GM19438 (cell line): ENCODE measurements around the gene EBP.
"Not testable (repeated sequence)": the region's sequence is repeated elsewhere in the genome, so short reads cannot be mapped to it uniquely, and the experiment has no call there.

Source experiments
- ATAC-seq: cut with Tn5 transposase; IDR thresholded peaks from one replicate; pipeline ENCODE4 v1.9.1; 2021; ENCODE audit warnings: low read depth; ENCODE audit not compliant: unreplicated experiment

EBP gene

DNA sequence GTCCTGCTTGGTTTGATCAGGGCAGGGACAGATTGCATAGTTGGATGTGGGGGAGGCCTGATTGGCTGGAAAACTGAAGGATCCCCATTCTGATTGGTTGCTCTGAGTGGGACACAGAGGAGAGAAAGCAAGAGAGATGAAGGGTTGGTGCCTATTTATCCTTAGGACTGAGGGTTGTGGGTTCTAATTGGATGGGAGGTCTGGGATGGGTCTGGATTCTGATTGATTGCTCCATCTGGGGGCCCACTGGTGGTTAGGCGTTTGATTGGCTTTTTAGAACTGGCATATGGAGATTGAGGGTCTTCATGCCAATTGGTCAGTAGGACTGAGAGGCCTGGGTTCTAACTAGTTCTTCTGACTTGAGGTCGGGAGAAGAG, 644 bp upstream of the EBP start:
- ATAC-seq, result no peak

DNA sequence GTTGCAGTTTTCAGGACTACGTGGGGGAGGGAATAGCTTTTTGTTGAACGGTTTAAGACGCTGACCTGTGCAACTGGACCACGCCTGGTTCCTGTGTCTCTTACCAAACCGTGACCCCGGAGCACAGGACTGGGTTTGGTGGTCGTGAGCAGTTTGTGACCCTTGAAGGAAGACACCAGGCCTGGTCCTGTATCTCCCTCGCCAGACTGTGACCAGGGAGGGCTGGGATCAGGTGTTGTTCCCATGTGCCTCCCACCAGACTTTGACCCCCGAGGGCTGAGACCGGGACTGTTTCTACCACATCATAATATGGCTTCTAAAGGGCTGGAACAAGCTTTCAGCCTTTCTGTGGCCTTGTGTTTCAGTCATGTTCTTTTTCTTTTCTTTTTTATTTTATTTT, 683 bp downstream of the EBP start:
- no peak for ATAC-seq

DNA sequence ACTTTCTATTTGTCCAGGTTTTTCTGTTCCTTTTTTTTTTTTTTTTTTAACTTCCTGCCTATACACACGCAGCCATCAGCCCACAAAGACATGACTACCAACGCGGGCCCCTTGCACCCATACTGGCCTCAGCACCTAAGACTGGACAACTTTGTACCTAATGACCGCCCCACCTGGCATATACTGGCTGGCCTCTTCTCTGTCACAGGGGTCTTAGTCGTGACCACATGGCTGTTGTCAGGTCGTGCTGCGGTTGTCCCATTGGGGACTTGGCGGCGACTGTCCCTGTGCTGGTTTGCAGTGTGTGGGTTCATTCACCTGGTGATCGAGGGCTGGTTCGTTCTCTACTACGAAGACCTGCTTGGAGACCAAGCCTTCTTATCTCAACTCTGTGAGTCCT, 2.1 kb downstream of the EBP start:
- no peak for ATAC-seq

DNA sequence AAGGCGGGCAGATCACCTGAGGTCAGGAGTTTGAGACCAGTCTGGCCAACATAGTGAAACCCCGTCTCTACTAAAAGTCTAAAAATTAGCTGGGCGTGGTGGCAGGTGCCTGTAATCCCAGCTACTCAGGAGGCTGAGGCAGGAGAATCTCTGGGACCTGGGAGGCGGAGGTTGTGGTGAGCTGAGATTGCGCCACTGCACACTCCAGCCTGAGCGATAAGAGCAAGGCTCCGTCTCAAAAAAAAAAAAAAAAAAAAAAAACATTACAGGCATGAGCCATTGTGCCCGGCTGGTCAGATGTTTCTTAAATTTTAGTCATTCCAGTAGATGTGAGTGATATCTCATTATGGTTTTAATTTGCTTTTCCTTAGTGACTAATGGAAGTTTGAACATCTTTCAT, 4.2 kb downstream of the EBP start:
- not testable (repeated sequence) for ATAC-seq

DNA sequence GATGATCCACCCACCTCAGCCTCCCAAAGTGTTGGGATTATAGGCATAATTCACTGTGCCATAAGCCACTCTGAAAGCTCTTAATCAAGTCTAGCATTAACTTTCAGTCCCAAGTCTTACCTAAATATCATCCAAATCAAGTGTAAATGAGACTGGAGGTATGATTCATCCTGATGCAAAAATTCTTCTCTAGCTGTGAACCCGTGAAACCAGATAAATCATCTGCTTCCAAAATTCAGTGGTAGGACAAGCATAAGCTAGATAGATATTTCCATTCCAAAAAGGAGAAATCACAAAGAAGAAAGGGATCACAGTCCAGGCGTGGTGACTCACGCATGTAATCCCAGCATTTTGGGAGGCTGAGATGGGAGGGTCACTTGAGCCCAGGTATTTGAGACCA, 9.1 kb downstream of the EBP start:
- no peak for ATAC-seq

DNA sequence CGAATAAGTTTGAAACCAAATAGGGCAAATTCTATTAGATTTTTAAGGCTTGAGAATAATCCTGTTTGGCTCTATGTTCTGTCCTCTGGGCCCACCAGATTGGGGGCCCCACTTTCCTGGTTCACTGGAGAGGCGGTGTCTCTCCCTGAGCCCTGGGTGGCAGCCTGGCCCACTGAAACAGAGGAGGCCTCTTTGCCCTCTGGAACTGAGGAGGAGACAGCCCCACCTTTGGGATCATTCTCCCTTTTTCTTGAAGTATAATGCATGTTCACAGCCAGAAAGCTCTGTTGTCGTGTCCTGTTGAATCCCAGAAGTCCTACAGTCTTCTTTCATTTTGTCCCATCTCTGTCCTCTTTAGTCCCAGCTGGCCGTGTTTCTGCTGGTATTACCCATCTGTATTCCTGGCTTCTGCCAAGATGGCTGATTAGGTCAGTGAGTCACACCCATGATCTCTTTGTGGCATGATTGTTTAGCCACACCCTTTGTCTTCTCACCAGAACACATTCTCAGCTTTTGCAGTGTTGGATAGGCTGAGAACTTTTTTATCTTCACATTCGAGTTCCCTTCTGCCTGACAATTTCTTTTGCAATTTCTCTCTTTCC, 9.9 kb downstream of the EBP start:
- no peak for ATAC-seq

DNA sequence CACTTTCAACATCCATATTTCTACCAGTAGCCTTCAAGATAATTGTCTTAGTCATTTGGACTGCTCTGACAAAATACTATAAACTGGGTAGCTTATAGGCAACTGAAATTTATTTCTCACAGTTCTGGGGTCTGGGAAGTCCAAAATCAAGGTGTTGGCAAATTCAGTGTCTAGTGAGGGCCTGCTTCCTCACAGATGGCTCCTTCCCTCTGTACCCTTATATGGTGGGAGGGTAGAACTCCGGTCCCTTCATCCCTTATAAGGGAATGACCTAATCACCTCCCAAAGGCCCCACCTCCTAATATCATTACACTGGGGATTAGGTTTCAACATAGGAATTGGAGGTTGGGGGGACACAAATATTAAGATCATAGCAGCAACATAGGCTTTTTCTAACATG, 10.6 kb downstream of the EBP start:
- no peak for ATAC-seq

DNA sequence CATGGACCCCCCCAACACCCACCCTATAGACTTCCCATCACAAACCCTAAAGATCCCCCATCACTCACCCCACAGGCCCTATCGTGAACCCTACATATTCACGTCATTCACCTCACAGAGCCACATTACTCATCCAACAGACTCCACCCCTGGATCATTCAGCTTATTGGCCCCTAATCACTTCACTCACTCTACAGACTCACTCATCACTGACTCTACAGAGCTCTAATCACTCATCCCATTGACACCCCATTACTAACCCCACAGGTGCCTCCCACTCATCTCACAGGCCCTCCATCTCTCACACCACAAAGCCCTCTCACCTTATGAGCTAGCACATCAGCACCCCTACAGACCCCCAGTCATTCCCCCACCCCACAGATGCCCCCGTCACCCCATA, 11.6 kb downstream of the EBP start:
- no peak for ATAC-seq

DNA sequence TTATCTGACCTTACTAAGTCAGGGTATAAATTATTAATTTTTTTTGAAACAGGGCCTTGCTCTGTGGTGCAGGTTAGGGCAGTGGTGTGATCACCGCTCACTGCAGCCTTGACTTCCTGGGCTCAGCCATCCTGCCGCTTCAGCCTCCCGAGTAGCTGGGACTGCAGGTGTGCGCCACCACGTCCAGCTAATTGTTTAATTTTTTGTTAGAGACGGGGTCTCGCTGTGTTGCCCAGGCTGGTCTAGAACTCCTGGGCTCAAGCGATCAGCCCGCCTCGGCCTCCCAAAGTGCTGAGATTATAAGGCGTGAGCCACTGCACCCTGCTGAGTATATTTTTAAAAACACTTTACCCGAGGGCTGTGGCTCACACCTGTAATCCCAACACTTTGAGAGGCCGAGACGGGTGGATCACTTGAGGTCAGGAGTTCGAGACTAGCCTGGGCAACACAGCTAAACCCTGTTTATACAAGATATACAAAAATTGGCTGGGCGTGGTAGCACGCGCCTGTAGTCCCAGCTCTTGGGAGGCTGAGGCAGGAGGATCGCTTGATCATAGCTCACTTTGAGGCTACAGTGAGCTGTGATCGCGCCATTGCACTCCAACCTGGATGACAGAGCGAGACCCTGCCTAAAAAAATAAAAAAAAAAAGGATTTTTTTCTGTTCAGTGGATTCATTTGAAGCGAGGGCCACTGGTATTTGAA, 17.2 kb downstream of the EBP start:
- ATAC-seq, result no peak

DNA sequence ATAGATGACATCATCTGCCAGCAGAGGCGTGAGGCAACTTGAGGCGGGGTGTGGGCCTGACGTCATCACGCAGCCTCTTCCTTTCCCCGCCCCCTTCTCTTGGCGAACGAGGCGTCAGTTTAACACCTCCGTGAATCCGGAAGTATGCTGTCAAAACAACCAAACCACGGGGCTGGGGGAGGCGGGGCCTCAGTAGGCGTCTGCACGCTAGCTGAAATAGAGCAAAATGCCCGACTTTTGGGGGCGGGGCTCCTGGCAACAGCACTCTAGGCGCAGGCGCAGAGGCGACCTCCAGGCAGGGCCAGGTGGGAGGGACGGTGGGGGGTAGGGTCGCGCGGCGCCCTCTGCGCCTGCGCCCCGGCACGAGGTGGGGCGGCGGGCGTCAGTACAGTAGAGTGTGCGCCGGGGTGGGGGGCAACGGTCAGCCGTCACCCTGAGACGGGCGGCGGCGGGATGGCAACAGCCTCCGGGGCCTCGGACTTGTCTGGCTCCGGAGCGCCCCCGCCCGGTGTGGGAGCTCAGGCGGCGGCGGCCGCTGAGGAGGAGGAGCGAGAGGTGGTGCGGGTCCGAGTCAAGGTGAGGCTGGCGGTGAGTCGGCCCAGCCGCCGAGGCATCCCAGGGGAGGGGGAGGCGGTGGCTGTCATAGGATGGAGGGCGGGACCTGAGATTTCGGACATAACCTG, 17.9 kb downstream of the EBP start, which contains the start of gene TBC1D25:
Gene TBC1D25 (plus strand): TSS at position 370 of the 683 bp plus-strand sequence. CDS start 84 bp downstream, at position 454.
- ATAC-seq, result peak; percentile 69

DNA sequence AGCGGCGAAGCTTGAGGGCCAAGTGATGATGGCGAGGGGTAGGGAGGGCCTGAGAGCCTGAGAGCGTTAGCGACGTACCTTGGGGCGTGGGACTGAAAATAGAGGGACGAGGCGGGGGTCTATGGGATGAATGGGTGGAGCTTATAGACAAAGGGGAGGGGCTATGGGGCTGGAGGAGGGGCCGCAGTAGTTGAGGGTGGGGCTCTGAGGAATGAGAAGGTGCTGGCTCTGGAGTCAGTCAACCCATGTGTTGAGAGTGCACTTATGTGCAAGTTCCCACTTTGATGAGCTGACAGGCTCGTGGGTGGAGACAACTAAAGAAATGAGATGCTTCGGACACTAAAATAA, 18.4 kb downstream of the EBP start:
- ATAC-seq, result peak; percentile 25

DNA sequence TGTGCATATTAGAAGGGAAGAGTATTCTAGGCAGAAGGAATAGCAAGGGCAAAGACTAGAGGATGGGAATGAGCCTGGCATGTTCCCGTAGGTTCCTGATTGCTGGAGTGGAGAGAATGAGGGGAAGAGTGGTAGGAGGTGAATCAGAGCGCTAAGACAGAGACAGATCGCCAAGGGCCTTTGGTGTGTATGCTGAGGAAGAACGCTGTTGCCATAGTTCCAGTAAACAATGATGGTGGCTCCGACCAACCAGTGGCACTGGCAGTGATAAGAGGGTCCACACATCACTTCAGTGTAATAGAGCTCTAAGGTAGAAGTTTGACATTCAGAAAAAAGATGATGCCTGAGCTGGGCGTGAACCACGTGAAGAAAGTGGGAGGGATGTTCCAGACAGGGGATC, 18.9 kb downstream of the EBP start:
- ATAC-seq, result no peak

DNA sequence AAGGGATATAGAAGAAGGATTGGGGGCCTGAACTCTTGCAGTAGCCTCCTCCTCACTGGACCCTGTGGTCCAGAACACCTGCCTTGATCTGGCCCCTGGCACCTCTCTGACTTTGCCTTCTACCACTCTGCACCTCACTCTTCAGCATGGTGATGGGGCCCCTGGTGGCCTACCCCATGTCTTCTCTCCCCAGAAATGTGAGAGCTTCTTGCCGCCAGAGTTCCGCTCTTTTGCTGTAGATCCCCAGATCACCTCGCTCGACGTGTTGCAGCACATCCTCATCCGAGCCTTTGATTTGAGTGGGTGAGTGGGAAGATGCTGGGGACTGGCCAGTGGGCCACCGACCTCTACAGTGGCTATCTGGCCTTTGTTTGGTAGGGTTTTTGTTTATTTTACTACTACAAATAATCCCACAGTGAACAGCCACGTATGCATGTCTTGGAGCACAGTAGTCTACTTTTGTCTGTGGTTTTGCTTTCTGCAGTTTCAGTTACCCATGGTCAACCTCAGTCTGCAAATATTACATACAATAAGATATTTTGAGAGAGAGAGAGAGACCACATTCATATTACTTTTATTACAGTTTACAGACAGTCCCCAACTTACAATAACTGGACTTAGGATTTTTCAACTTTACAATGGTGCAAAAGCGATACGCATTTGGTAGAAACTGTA, 19.7 kb downstream of the EBP start:
- ATAC-seq, result no peak

DNA sequence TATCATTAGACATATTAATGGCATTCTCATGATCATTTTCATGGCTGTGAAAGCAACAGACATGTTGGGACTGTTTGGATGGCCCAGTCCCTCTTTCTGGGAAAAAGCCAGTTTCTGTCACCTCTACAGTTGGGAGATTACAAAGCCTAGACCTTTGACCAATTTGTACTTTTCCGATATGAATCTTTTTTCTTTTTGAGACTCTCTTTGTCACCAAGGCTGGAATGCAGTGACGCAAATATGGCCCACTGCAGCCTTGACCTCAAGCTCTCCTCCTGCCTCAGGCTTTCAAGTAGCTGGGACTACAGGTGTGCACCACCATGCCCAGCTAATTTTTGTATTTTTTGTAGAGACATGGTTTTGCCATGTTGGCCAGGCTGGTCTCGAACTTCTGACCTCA, 27.3 kb downstream of the EBP start:
- no peak for ATAC-seq

DNA sequence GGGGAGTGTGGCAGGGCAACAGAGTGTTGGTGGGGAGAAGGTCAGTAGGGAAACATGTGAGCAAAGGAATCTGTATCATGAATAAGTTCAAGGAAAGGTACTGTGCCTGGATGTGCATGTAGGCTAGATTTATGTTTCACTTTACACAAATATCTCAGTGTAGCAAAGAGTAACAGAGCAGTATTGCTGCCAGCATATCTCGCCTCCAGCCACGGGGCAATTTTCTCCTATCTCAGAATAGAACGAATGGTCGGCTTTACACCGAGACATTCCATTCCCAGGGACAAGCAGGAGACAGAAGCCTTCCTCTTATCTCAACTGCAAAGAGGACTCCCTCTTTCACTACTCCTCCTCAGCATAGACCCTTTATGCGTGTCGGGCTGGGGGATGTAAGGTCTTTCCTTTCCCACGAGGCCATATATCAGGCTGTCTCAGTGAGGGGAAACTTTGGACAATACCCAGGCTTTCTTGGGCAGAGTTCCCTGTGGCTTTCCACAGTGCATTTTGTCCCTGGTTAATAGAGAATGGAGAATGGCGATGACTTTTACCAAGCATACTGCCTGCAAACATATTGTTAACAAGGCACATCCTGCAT, 34.2 kb downstream of the EBP start:
- not testable (repeated sequence) for ATAC-seq

DNA sequence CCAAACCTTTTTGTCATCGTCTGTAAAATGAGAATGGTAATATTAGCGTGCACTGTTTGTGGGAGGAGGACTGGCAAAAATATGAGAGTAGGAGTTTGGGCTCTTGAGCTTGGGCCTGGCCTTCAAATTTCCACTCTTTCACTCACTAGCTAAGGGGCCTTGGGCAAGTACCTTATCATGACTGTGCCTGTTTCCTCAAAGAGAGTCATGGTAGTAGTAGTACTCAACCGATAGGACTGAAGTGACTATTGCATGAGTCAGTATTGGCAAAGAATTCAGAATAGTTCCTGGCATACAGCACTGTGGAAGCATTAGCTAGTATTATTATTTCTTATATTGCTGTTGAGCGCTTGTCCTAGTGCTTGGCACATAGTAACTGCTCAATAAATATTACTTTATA, 36.7 kb downstream of the EBP start:
- no peak for ATAC-seq

DNA sequence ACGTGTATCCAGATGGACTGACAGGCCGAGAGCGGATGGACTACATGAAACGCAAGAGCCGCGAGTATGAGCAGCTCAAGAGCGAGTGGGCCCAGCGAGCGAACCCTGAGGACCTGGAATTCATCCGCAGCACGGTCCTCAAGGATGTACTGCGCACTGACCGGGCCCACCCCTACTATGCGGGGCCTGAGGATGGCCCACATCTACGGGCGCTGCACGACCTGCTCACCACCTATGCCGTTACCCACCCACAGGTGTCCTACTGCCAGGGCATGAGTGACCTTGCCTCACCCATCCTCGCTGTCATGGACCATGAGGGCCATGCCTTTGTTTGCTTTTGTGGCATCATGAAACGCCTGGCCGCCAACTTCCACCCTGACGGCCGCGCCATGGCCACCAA, 38.0 kb downstream of the EBP start:
- no peak for ATAC-seq

DNA sequence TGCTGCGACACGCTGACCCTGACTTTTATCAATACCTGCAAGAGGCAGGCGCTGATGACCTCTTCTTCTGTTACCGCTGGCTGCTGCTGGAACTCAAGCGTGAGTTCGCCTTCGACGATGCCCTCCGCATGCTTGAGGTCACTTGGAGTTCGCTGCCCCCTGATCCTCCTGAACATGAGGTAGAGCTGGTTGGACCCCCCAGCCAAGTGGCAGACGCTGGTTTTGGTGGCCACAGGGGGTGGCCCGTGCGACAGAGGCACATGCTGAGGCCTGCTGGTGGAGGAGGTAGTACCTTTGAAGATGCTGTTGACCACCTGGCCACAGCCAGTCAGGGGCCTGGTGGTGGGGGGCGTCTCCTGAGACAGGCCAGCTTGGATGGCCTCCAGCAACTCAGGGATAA, 38.4 kb downstream of the EBP start:
- ATAC-seq, result no peak

DNA sequence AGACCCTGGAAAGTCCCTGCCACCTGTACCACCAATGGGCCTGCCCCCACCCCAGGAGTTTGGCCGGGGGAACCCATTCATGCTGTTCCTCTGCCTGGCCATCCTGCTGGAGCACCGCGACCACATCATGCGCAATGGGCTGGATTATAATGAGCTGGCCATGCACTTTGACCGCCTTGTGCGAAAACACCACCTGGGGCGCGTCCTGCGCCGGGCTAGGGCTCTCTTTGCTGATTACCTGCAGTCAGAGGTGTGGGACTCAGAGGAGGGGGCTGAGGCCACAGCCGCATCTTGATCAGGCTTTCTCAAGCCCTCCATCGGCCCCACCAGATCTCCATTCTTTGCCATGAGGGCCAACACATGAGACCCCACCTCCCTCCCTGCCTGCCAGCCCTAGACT, 39.1 kb downstream of the EBP start:
- ATAC-seq, result no peak

DNA sequence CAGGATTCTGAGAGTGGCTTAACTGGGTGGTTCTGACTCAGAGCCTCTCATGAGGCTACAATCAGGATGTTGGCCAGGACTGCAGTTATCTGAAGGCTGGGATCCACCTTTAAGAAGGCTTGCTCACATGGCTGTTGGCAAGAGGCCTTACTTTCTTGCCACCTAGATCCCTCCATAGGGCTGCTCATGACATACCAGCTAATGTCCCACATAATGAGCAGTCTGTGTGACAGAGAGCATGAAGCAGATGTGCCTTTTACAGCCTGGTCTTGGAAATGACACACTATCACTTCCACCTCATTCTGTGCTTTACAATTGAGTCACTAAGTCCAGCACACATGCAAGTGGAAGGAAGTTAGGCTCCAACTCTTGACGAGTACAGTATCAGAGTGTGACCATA, 48.4 kb downstream of the EBP start:
- no peak for ATAC-seq

DNA sequence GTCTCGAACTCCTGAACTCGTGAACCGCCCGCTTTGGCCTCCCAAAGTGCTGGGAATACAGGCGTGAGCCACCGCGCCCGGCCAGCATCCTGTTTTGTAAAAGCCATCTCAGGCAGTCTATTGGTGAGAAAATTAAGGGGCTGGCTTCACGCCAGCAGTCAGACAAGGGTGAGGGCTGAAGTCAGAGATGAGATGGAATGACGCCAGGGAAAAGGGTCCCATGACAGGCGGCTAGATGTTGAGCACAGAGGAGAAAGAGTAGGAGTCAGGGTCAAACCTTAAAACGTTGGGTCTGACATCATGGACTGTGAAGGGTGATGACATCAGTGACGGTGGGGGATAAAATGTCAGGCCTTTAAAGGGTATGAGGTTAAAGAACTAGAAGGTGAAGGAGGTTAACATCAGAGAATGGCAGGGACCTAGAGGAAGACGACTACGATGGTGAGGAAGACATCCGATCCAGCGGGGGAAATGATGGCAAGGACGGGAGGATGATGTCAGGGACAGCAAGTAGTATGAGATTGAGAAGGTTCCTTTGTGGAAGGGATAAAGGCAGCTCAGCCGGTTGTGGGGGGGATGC, 52.2 kb downstream of the EBP start:
- ATAC-seq, result no peak
